ENCODE data around the gene ZNF197. TPM values are rescaled to one million over a fixed set of nuclear protein-coding genes. Genes with fewer than 3 reads are reported as not detected.

The ZNF197 gene
- 1.2 to 2.0 TPM (median 1.8 TPM) in 5 replicates for total RNA-seq (2022; extraction: Qiagen RNA extraction)

GRCh38 chr3:44624749-44625480 is at the start of gene ZNF197:
Gene ZNF197, plus strand, starts transcription at chr3:44625036. Its CDS starts 4,119 bp downstream, at chr3:44629155.

GRCh38 chr3:44584646-44585501 is 40.0 kb upstream of the ZNF197 start, which contains the start of gene ZNF660:
Gene ZNF660, plus strand, starts transcription at chr3:44584964. Its CDS starts 9,230 bp downstream, at chr3:44594194.

GRCh38 chr3:44648564-44649229 is 23.9 kb downstream of the ZNF197 start, which contains the start of gene ZNF35:
Gene ZNF35, plus strand, starts transcription at chr3:44648732. Its CDS starts 2,336 bp downstream, at chr3:44651068.

Other genes starting within 250 kb of the ZNF197 start
- 2.2 to 2.7 TPM (median 2.5 TPM) in 5 replicates for gene ZNF445, start 147.4 kb upstream of the ZNF197 start, total RNA-seq (2022; extraction: Qiagen RNA extraction)
- gene ZKSCAN7, start 69.8 kb upstream of the ZNF197 start, total RNA-seq (2022; extraction: Qiagen RNA extraction): not detected in 5 replicates
- not detected in 5 replicates for gene ZNF660, start 40.1 kb upstream of the ZNF197 start, total RNA-seq (2022; extraction: Qiagen RNA extraction)
- 4.5 to 6.0 TPM (median 5.4 TPM) in 5 replicates for gene ZNF35, start 23.7 kb downstream of the ZNF197 start, total RNA-seq (2022; extraction: Qiagen RNA extraction)
- 1.2 to 2.2 TPM (median 1.5 TPM) in 5 replicates for gene ZNF502, start 87.6 kb downstream of the ZNF197 start, total RNA-seq (2022; extraction: Qiagen RNA extraction)
- gene ZNF501, start 104.6 kb downstream of the ZNF197 start, total RNA-seq (2022; extraction: Qiagen RNA extraction): not detected in 5 replicates
- gene KIAA1143, start 136.6 kb downstream of the ZNF197 start, total RNA-seq (2022; extraction: Qiagen RNA extraction): 11.1 to 15.6 TPM (median 14.7 TPM) in 5 replicates
- 7.3 to 13.8 TPM (median 8.1 TPM) in 5 replicates for gene KIF15, start 136.8 kb downstream of the ZNF197 start, total RNA-seq (2022; extraction: Qiagen RNA extraction)
- 6.7 to 11.9 TPM (median 10.4 TPM) in 5 replicates for gene TMEM42, start 236.9 kb downstream of the ZNF197 start, total RNA-seq (2022; extraction: Qiagen RNA extraction)
- 0.03 to 0.10 TPM (median 0.04 TPM) in 5 replicates for gene TGM4, start 249.6 kb downstream of the ZNF197 start, total RNA-seq (2022; extraction: Qiagen RNA extraction)

Measured in A549 treated with CORT108297 at 1 μM for 4 hours (cell line).